ENCODE results near the gene DEGS2.

The DEGS2 gene

DNA sequence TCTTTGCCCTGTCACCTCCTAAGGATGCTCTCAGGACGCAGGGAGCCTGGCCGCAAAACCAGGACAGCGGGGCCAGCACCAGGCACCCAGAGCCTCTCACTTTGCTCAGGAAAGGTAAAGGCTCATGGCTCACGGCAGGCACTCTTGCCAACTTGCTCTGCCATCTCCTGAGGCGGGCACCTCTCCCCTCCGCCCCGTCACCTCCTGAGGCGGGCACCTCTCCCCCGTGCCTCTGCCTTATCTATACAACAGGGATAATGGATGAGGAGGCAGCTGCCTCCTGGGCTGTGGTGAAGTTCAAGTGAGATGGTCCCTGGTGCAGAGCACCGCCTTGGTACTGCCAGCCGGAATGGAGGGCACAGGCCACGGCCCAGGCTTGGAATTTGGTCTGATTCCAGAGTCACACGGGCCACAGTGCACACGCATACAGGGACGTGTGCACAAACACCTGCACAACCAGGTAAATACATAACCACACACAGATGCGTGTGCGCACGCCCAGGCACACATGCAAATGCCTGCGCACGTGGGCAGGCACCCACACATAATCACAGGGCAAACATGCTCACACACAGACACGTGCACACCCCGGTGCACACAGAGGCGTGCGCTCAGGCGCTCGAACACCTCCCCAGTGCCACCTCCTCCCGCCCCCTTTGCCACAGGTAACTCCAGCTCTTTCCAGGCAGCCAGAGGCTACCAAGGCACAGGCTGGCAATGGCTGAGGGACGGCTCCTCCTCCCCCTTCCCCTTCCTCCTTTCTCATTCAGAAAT, 11.6 kb downstream of the DEGS2 start:
- Histone ChIP-seq H3K27me3 (ENCODE audit: insufficient read depth, insufficient read length) (no peaks in the 10 kb centered on the region), H3K4me1 (ENCODE audit: insufficient read depth, insufficient read length) (peaks cover 6% of the 10 kb centered on the region), H3K36me3 (ENCODE audit: insufficient read depth, insufficient read length, low read length) (no peaks in the 10 kb centered on the region), H3K9me3 (ENCODE audit: insufficient read depth, low read length) (no peaks in the 10 kb centered on the region), H3K4me3 (ENCODE audit: insufficient read length, low read depth) (no peak overlapping the region), H3K9ac (ENCODE audit: insufficient read length, low read depth) (no peak overlapping the region)
- no peak for TF ChIP-seq SUZ12 (IDR thresholded peaks at IDR 0.05; ENCODE audit: extremely low read depth, insufficient read depth, insufficient read length)
- TF ChIP-seq YY1 (IDR thresholded peaks at IDR 0.05; ENCODE audit: insufficient read depth, insufficient read length) = no peak
- no peak for DNase-seq (ENCODE audit: low read depth, low spot score)

DNA sequence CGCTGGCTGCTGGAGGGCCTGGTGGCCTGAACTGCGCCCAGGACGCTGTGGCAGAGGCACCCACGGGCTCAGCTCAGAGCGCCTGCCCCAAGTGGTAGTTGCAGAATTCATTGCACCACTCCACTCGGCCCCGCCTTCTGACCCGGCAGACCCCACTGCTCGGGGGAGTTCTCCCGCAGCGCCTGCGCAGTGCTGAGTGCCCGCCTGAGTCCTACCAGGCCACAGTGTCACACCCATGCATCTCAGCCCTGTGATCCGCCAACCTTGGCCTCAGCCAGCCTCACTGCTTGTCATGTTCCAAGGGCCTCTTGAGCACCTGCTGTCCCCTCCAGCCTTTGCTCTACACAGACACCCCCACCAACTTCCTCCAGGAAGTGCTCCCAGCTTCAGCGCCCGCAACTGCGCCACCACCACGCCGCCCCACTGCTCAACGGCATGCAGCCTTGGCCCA, 12.2 kb downstream of the DEGS2 start:
- Histone ChIP-seq H3K4me3 (ENCODE audit: insufficient read length, low read depth) (no peak overlapping the region), H3K4me1 (ENCODE audit: insufficient read depth, insufficient read length) (peaks cover 8% of the 10 kb centered on the region), H3K27me3 (ENCODE audit: insufficient read depth, insufficient read length) (no peaks in the 10 kb centered on the region), H3K9ac (ENCODE audit: insufficient read length, low read depth) (no peak overlapping the region), H3K9me3 (ENCODE audit: insufficient read depth, low read length) (no peaks in the 10 kb centered on the region), H3K36me3 (ENCODE audit: insufficient read depth, insufficient read length, low read length) (no peaks in the 10 kb centered on the region)
- TF ChIP-seq ZNF274 (IDR thresholded peaks at IDR 0.05; ENCODE audit: low read depth, low read length) = no peak
- TF ChIP-seq YY1 (IDR thresholded peaks at IDR 0.05; ENCODE audit: insufficient read depth, insufficient read length) = no peak
- TF ChIP-seq SUZ12 (IDR thresholded peaks at IDR 0.05; ENCODE audit: extremely low read depth, insufficient read depth, insufficient read length) = no peak
- DNase-seq (ENCODE audit: low read depth, low spot score) = no peak

DNA sequence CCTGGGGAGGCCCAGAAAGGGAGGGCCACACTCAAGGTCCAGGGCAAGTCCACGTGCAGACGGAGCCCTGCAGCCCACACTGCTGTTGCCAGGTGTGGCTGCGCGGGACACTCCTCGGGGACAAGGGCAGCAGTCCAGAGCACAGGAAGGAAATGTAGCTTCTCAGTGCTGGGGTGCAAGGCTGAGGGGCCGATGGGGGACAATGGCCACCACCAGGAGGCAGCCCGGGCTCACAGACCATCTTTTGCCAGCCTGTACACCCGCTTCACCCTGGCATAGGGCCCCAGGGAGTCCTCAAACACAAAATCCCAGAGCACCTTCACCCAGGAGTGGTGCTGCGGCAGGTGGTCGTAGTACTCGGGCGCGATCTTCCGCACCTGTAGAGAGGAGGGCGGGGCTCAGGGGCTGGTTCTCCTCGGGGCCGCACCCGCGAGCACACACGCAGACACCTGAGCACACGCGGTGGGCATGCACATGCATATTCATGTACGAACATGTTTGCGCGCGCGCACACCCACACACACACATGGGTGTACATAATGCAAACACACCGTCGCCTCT, 12.8 kb downstream of the DEGS2 start:
- DNase-seq (ENCODE audit: low read depth, low spot score) = no peak
- H3K4me1 ChIP-seq (ENCODE audit: insufficient read depth, insufficient read length) = peaks cover 8% of the 10 kb centered on the region
- H3K9ac ChIP-seq (ENCODE audit: insufficient read length, low read depth) = no peak overlapping the region
- no peaks in the 10 kb centered on the region for H3K36me3 ChIP-seq (ENCODE audit: insufficient read depth, insufficient read length, low read length)
- no peak overlapping the region for H3K4me3 ChIP-seq (ENCODE audit: insufficient read length, low read depth)
- H3K27me3 ChIP-seq (ENCODE audit: insufficient read depth, insufficient read length) = no peaks in the 10 kb centered on the region
- H3K9me3 ChIP-seq (ENCODE audit: insufficient read depth, low read length) = no peaks in the 10 kb centered on the region
- no peak for TF ChIP-seq ZNF274 (IDR thresholded peaks at IDR 0.05; ENCODE audit: low read depth, low read length)
- no peak for TF ChIP-seq SUZ12 (IDR thresholded peaks at IDR 0.05; ENCODE audit: extremely low read depth, insufficient read depth, insufficient read length)
- TF ChIP-seq YY1 (IDR thresholded peaks at IDR 0.05; ENCODE audit: insufficient read depth, insufficient read length) = no peak

DNA sequence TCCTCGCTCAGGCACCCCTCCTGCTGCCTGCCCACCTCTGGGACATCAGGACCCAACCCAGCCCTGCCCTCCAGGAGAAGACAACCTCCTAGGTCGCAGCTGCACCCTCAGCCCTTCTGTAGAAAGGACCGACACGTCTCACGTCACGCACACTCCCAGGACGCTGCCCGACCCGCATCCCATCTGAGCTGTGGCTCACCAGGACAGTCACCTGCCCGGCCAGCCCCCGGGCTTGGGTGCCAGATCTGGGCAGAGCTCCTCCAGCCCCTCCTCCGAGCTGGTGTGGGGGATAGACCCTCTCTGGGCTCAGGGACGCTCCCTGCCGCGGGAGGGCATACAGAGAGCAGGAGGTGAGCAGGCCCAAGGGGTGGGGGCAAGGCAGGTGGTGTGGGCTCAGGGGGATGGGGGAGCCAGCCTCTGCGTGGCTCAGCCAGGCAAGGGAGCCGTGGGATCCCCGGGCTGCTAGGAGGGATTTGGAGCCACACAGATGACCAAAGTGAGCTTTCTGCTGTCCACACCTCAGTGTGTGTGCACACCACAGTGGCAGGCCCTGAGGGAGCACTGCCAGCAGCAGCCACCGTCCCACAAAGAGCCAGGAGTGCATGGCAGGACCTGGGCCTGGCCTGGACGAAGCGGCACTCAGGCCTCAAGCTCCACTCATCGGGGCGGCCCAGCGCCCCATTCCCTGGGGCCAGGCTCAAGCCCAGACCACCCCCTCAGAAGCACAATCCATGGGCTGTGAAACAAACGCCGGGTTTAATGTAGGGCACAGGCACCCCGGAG, 13.6 kb downstream of the DEGS2 start:
- Histone ChIP-seq H3K4me3 (ENCODE audit: insufficient read length, low read depth) (no peak overlapping the region), H3K4me1 (ENCODE audit: insufficient read depth, insufficient read length) (peaks cover 14% of the 10 kb centered on the region), H3K27me3 (ENCODE audit: insufficient read depth, insufficient read length) (no peaks in the 10 kb centered on the region), H3K9me3 (ENCODE audit: insufficient read depth, low read length) (no peaks in the 10 kb centered on the region), H3K9ac (ENCODE audit: insufficient read length, low read depth) (no peak overlapping the region), H3K36me3 (ENCODE audit: insufficient read depth, insufficient read length, low read length) (no peaks in the 10 kb centered on the region)
- DNase-seq (ENCODE audit: low read depth, low spot score) = no peak
- TF ChIP-seq SUZ12 (IDR thresholded peaks at IDR 0.05; ENCODE audit: extremely low read depth, insufficient read depth, insufficient read length) (no peak), YY1 (IDR thresholded peaks at IDR 0.05; ENCODE audit: insufficient read depth, insufficient read length) (no peak), ZNF274 (IDR thresholded peaks at IDR 0.05; ENCODE audit: low read depth, low read length) (no peak)

DNA sequence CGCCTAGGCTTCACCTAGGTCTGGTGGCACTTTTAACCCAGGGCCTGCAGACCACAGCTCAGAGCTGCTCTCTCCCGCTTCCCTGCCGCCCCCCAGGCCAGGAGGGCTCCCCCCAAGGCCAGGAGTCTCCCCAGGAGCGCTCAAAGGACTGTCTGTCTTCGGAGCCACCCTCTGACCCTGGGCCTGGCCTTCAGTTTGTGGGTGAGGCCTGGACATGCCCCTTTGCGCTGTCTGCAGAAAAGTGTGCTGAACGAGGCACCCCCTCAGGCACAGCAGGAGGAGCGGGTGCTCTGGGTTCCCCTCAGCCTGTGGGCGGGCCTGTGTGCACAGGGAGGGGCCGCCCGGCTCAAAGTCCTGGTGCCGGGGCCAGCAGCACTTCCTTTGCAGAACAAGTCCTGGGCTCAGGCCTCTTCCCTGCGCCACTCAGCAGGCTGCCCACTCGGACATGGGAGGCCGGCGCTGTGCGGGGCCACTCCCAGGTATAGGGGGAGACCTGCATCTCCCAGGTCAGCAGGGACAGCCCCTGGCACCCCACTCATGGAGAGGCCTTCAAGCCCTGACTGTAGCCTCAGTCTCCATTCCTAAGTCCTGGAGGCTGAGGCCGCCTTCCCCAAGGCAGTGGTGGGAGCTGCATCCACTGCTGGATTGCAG, 14.3 kb downstream of the DEGS2 start:
- no peaks in the 10 kb centered on the region for H3K27me3 ChIP-seq (ENCODE audit: insufficient read depth, insufficient read length)
- no peak overlapping the region for H3K4me3 ChIP-seq (ENCODE audit: insufficient read length, low read depth)
- no peak overlapping the region for H3K9ac ChIP-seq (ENCODE audit: insufficient read length, low read depth)
- no peak for TF ChIP-seq YY1 (IDR thresholded peaks at IDR 0.05; ENCODE audit: insufficient read depth, insufficient read length)
- no peak for TF ChIP-seq SUZ12 (IDR thresholded peaks at IDR 0.05; ENCODE audit: extremely low read depth, insufficient read depth, insufficient read length)
- no peak for TF ChIP-seq ZNF274 (IDR thresholded peaks at IDR 0.05; ENCODE audit: low read depth, low read length)
- no peak for DNase-seq (ENCODE audit: low read depth, low spot score)
- no peaks in the 10 kb centered on the region for H3K36me3 ChIP-seq (ENCODE audit: insufficient read depth, insufficient read length, low read length)
- H3K9me3 ChIP-seq (ENCODE audit: insufficient read depth, low read length) = no peaks in the 10 kb centered on the region
- H3K4me1 ChIP-seq (ENCODE audit: insufficient read depth, insufficient read length) = peaks cover 12% of the 10 kb centered on the region

DNA sequence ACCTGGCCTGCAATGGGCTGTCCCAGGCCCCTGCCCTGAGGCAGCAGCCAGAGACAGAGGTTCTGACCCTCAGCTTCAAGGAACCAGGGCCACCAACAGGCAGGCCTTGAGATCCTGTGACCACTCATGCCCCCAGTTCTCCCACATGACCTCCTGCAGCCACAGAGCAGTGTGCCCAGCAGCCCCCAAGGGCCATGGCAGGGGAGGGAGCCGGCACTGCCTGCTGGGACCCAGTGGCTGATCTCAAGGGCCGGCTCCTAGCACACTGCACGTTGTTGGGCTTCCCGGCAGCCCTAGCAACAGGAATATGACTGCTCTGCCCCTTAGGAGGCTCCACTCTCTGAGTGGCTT, 14.8 kb downstream of the DEGS2 start:
- TF ChIP-seq YY1 (IDR thresholded peaks at IDR 0.05; ENCODE audit: insufficient read depth, insufficient read length) = no peak
- TF ChIP-seq SUZ12 (IDR thresholded peaks at IDR 0.05; ENCODE audit: extremely low read depth, insufficient read depth, insufficient read length) = no peak
- TF ChIP-seq ZNF274 (IDR thresholded peaks at IDR 0.05; ENCODE audit: low read depth, low read length) = no peak
- no peaks in the 10 kb centered on the region for H3K36me3 ChIP-seq (ENCODE audit: insufficient read depth, insufficient read length, low read length)
- H3K4me3 ChIP-seq (ENCODE audit: insufficient read length, low read depth) = no peak overlapping the region
- no peak for DNase-seq (ENCODE audit: low read depth, low spot score)
- H3K9me3 ChIP-seq (ENCODE audit: insufficient read depth, low read length) = no peaks in the 10 kb centered on the region
- peaks cover 9% of the 10 kb centered on the region for H3K4me1 ChIP-seq (ENCODE audit: insufficient read depth, insufficient read length)
- no peaks in the 10 kb centered on the region for H3K27me3 ChIP-seq (ENCODE audit: insufficient read depth, insufficient read length)
- H3K9ac ChIP-seq (ENCODE audit: insufficient read length, low read depth) = no peak overlapping the region
